A673 (cell line): ENCODE results near the gene HIVEP1. TPM values are rescaled to one million over a fixed set of nuclear protein-coding genes. Genes with fewer than 3 reads are reported as not detected.
A peak's percentile ranks its signal among the peaks of the same experiment; 100 is the strongest.

Source experiments
- BruUV-seq: library from RNA; stranded (reverse); fragments of 400-500 nt; replicated peaks from 2 replicates; lab custom pipeline; 2021; lab: Mats Ljungman, UMichigan
- CTCF ChIA-PET: fragments of 300-600 bp; sonication (Branson Sonifier 250); formaldehyde crosslinking; loops from one replicate; lab custom pipeline; 2022; ENCODE audit warnings: antibody characterized with exemption; lab: Charles Lee
- POLR2A ChIA-PET: fragments of 300-600 bp; sonication (Branson Sonifier 250); formaldehyde crosslinking; loops from one replicate; lab custom pipeline; 2022; ENCODE audit warnings: antibody characterized with exemption; ENCODE audit not compliant: low non-redundant PET; lab: Charles Lee
- DNase-seq: peaks from one replicate; pipeline ENCODE4 v3.0.0-alpha.2; 2015; ENCODE audit warnings: low spot score
- H3K27ac ChIP-seq: fragments of 200-600 bp; sonication (generic); 2 replicates; pipeline ENCODE4 v1.5.1; 2016; ENCODE audit warnings: mixed run types, low read depth, mild to moderate bottlenecking, mixed read lengths, antibody characterized with exemption, low read length; ENCODE audit not compliant: poor library complexity, severe bottlenecking
- H3K27me3 ChIP-seq: fragments of 200-600 bp; sonication (generic); replicated peaks from 2 replicates; pipeline ENCODE4 v1.6.1; 2017; ENCODE audit warnings: mixed run types, low read depth, mild to moderate bottlenecking, mixed read lengths, antibody characterized with exemption, low read length; ENCODE audit not compliant: insufficient read depth, poor library complexity
- H3K36me3 ChIP-seq: fragments of 200-600 bp; sonication (generic); 2 replicates; pipeline ENCODE4 v1.6.1; 2016; ENCODE audit warnings: mixed run types, mild to moderate bottlenecking, mixed read lengths, antibody characterized with exemption, low read length; ENCODE audit not compliant: insufficient read depth, poor library complexity, severe bottlenecking
- H3K4me1 ChIP-seq: fragments of 200-600 bp; sonication (generic); 2 replicates; pipeline ENCODE4 v1.6.1; 2017; ENCODE audit warnings: mixed run types, mild to moderate bottlenecking, mixed read lengths, antibody characterized with exemption, low read length; ENCODE audit not compliant: insufficient read depth, poor library complexity, severe bottlenecking
- H3K4me3 ChIP-seq: fragments of 200-600 bp; sonication (generic); 2 replicates; pipeline ENCODE4 v1.5.1; 2016; ENCODE audit warnings: low read depth, mixed run types, mild to moderate bottlenecking, mixed read lengths, low read length; ENCODE audit not compliant: poor library complexity, severe bottlenecking
- H3K9me3 ChIP-seq: fragments of 200-600 bp; sonication (generic); 2 replicates; pipeline ENCODE4 v1.6.1; 2016; ENCODE audit warnings: mixed run types, low read depth, mild to moderate bottlenecking, mixed read lengths, antibody characterized with exemption, low read length; ENCODE audit not compliant: poor library complexity, severe bottlenecking
- EZH2 ChIP-seq: fragments of 200-600 bp; sonication (generic); IDR thresholded peaks from 2 replicates; pipeline ENCODE4 v1.6.1; 2017; ENCODE audit warnings: borderline replicate concordance, low read depth, mild to moderate bottlenecking, mixed read lengths, antibody characterized with exemption, low read length; ENCODE audit not compliant: poor library complexity, severe bottlenecking
- intact Hi-C: fragments of 100-400 bp; cut with micrococcal nuclease; formaldehyde crosslinking; loops from one replicate; pipeline ENCODE4 v1.10.0; 2022; ENCODE audit not compliant: unreplicated experiment
- total RNA-seq: library from RNA; stranded (reverse); gene quantifications from 2 replicates; pipeline ENCODE4 v1.2.3, GENCODE V29; 2021
- TF ChIP-seq, protein P1 (sequence below): fragments of 300-800, 200-600 bp; sonication (generic); conservative IDR thresholded peaks from 2 replicates; pipeline ENCODE4 v1.5.1; 2017; ENCODE audit warnings: low read depth, mild to moderate bottlenecking, antibody characterized with exemption, low read length, moderate library complexity, mixed read lengths

The HIVEP1 gene
- total RNA-seq, 1 experiment from 2014 or later: 21.5 TPM

GRCh38 chr6:12024216-12024615 is 12.1 kb downstream of the HIVEP1 start:
- no peak for TF ChIP-seq EZH2
- TF ChIP-seq, protein P1, sequence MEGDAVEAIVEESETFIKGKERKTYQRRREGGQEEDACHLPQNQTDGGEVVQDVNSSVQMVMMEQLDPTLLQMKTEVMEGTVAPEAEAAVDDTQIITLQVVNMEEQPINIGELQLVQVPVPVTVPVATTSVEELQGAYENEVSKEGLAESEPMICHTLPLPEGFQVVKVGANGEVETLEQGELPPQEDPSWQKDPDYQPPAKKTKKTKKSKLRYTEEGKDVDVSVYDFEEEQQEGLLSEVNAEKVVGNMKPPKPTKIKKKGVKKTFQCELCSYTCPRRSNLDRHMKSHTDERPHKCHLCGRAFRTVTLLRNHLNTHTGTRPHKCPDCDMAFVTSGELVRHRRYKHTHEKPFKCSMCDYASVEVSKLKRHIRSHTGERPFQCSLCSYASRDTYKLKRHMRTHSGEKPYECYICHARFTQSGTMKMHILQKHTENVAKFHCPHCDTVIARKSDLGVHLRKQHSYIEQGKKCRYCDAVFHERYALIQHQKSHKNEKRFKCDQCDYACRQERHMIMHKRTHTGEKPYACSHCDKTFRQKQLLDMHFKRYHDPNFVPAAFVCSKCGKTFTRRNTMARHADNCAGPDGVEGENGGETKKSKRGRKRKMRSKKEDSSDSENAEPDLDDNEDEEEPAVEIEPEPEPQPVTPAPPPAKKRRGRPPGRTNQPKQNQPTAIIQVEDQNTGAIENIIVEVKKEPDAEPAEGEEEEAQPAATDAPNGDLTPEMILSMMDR: no peak
- BruUV-seq: no TSS peak
- no peak overlapping the region for H3K4me3 ChIP-seq
- DNase-seq: no peak
- no peaks in the 10 kb centered on the region for H3K9me3 ChIP-seq
- no peaks in the 10 kb centered on the region for H3K36me3 ChIP-seq
- H3K27ac ChIP-seq: no peak overlapping the region
- CTCF ChIA-PET: no interaction called here
- peaks cover 35% of the 10 kb centered on the region for H3K4me1 ChIP-seq
- no peaks in the 10 kb centered on the region for H3K27me3 ChIP-seq
- POLR2A ChIA-PET: no interaction called here
- intact Hi-C loops: no loop called here

- Histone ChIP-seq H3K36me3 (no peaks in the 10 kb centered on the region), H3K4me1 (peaks cover 35% of the 10 kb centered on the region), H3K27ac (no peak overlapping the region), H3K9me3 (peaks cover 4% of the 10 kb centered on the region), H3K4me3 (no peak overlapping the region), H3K27me3 (no peaks in the 10 kb centered on the region)
- POLR2A ChIA-PET: no interaction called here
- DNase-seq: no peak
- BruUV-seq: no TSS peak
- CTCF ChIA-PET: no interaction called here
- intact Hi-C loops: no loop called here
- TF ChIP-seq, protein P1: no peak
- no peak for TF ChIP-seq EZH2
Observed at GRCh38 chr6:12024699-12025434, 12.8 kb downstream of the HIVEP1 start.

- TF ChIP-seq, protein P1: no peak
- TF ChIP-seq EZH2: no peak
- DNase-seq: peak; percentile 15
- H3K27me3 ChIP-seq: no peaks in the 10 kb centered on the region
- CTCF ChIA-PET: no interaction called here
- H3K27ac ChIP-seq: no peak overlapping the region
- peaks cover 4% of the 10 kb centered on the region for H3K36me3 ChIP-seq
- intact Hi-C loops: no loop called here
- H3K4me3 ChIP-seq: no peak overlapping the region
- H3K9me3 ChIP-seq: peaks cover 9% of the 10 kb centered on the region
- peaks cover 35% of the 10 kb centered on the region for H3K4me1 ChIP-seq
- BruUV-seq: no TSS peak
- POLR2A ChIA-PET: no interaction called here
Observed at GRCh38 chr6:12026120-12026519, 14.0 kb downstream of the HIVEP1 start.
